HCT116 (cell line): ENCODE data around the gene LMX1A. TPM values are rescaled to one million over a fixed set of nuclear protein-coding genes. Genes with fewer than 3 reads are reported as not detected.

Experiments used
- ATAC-seq: fragments of 200-7000 bp; cut with Tn5 transposase; 2 replicates; pipeline ENCODE4 v1.9.1; 2020; ENCODE audit warnings: mild to moderate bottlenecking, moderate library complexity
- BruUV-seq: library from RNA; stranded (reverse); fragments of 400-500 nt; replicated peaks from 2 replicates; lab custom pipeline; 2021; lab: Mats Ljungman, UMichigan
- CTCF ChIA-PET: fragments of 300-600 bp; sonication (Branson Sonifier 250); formaldehyde crosslinking; loops from one replicate; lab custom pipeline; 2021; ENCODE audit warnings: antibody characterized with exemption; lab: Charles Lee
- POLR2A ChIA-PET: fragments of 300-600, 350-600 bp; sonication (Branson Sonifier 250); formaldehyde crosslinking; loops from one replicate; lab custom pipeline; 2021; ENCODE audit warnings: antibody characterized with exemption; lab: Charles Lee
- RAD21 ChIA-PET, 2 experiments: fragments of 300-600 bp; sonication (Branson Sonifier 250); formaldehyde crosslinking; loops; one replicate each; lab custom pipeline; 2023; ENCODE audit warnings: low total read pairs in 2 of 2; ENCODE audit not compliant: uncharacterized antibody in 2 of 2, unreplicated experiment in 2 of 2, low non-redundant PET in 1 of 2; lab: Charles Lee
- DNase-seq: peaks from one replicate; pipeline ENCODE4 v3.0.0-alpha.2; 2010; ENCODE audit warnings: low read depth, low spot score
- H2AFZ ChIP-seq: fragments of 200-600 bp; shearing (Covaris generic), sonication (generic); 2 replicates; pipeline ENCODE4 v1.6.1; 2017; ENCODE audit warnings: low read depth, mixed run types, mixed read lengths, antibody characterized with exemption, low read length; ENCODE audit not compliant: poor library complexity, severe bottlenecking
- H3K27ac ChIP-seq: 2 replicates; pipeline ENCODE4 v1.5.1; 2012; ENCODE audit warnings: low read depth, low read length
- H3K27me3 ChIP-seq: fragments of 200-600 bp; sonication (generic); 2 replicates; pipeline ENCODE4 v1.6.1; 2016; ENCODE audit warnings: mixed run types, low read length, mixed read lengths; ENCODE audit not compliant: insufficient read depth
- H3K36me3 ChIP-seq, 2 experiments: fragments of 200-500 bp in 1 of 2; fragments of 200-600 bp in 1 of 2; sonication (Bioruptor generic) in 1 of 2; sonication (generic) in 1 of 2; 2 replicates each; pipeline versions ENCODE4 v1.5.1 to v1.6.1; 2014 to 2016; ENCODE audit warnings: low read length in 2 of 2, inconsistent platforms in 1 of 2, mixed read lengths in 1 of 2, mixed run types in 1 of 2; ENCODE audit not compliant: insufficient read depth in 2 of 2, control insufficient read depth in 1 of 2
- H3K4me1 ChIP-seq, 2 experiments: fragments of 200-600 bp in 1 of 2; sonication (generic) in 1 of 2; 2 replicates each; pipeline versions ENCODE4 v1.5.1 to v1.6.1; 2012 to 2017; ENCODE audit warnings: low read length in 2 of 2, inconsistent platforms in 1 of 2, mild to moderate bottlenecking in 1 of 2, mixed read lengths in 1 of 2, mixed run types in 1 of 2, moderate library complexity in 1 of 2; ENCODE audit not compliant: insufficient read depth in 2 of 2, control insufficient read depth in 1 of 2
- H3K4me2 ChIP-seq: fragments of 200-600 bp; sonication (generic); 2 replicates; pipeline ENCODE4 v1.6.1; 2017; ENCODE audit warnings: mixed run types, low read length, mixed read lengths
- H3K4me3 ChIP-seq, 2 experiments: fragments of 200-600 bp in 1 of 2; sonication (generic) in 1 of 2; replicated peaks in 1 of 2; 2 replicates each; pipeline ENCODE4 v1.5.1; 2011 to 2016; ENCODE audit warnings: low read length in 2 of 2, control low read depth in 1 of 2, low read depth in 1 of 2, mild to moderate bottlenecking in 1 of 2, mixed read lengths in 1 of 2, mixed run types in 1 of 2
- H3K79me2 ChIP-seq: fragments of 200-600 bp; sonication (generic); 2 replicates; pipeline ENCODE4 v1.6.1; 2017; ENCODE audit warnings: mild to moderate bottlenecking, mixed run types, low read length, moderate library complexity, mixed read lengths; ENCODE audit not compliant: insufficient read depth
- H3K9ac ChIP-seq: fragments of 200-600 bp; sonication (generic); 2 replicates; pipeline ENCODE4 v1.6.1; 2016; ENCODE audit warnings: low read length, mixed read lengths
- H3K9me2 ChIP-seq: fragments of 200-600 bp; sonication (generic), shearing (Covaris generic); 2 replicates; pipeline ENCODE4 v1.6.1; 2017; ENCODE audit warnings: mixed run types, mild to moderate bottlenecking, moderate library complexity; ENCODE audit not compliant: insufficient read depth
- H3K9me3 ChIP-seq, 2 experiments: fragments of 200-500 bp in 1 of 2; fragments of 200-600 bp in 1 of 2; sonication (Bioruptor generic) in 1 of 2; sonication (generic) in 1 of 2; 2 replicates each; pipeline ENCODE4 v1.6.1; 2014 to 2017; ENCODE audit warnings: low read length in 2 of 2, mixed read lengths in 2 of 2, inconsistent platforms in 1 of 2, low read depth in 1 of 2, mild to moderate bottlenecking in 1 of 2, mixed run types in 1 of 2, moderate library complexity in 1 of 2; ENCODE audit not compliant: control insufficient read depth in 1 of 2, insufficient read depth in 1 of 2
- H4K20me1 ChIP-seq: fragments of 200-600 bp; sonication (generic), shearing (Covaris generic); 2 replicates; pipeline ENCODE4 v1.6.1; 2017; ENCODE audit warnings: mixed run types, mild to moderate bottlenecking, moderate library complexity; ENCODE audit not compliant: insufficient read depth
- CBX3 ChIP-seq: IDR thresholded peaks from 2 replicates; pipeline ENCODE4 v1.6.1; 2012; ENCODE audit warnings: low read depth
- CEBPB ChIP-seq: IDR thresholded peaks from 2 replicates; pipeline ENCODE4 v1.6.1; 2012; ENCODE audit warnings: low read depth
- EZH2 ChIP-seq: fragments of 200-600 bp; sonication (generic); IDR thresholded peaks from 2 replicates; pipeline ENCODE4 v1.6.1; 2017; ENCODE audit warnings: antibody characterized with exemption, mixed run types
- EZH2phosphoT487 ChIP-seq: fragments of 200-600 bp; IDR thresholded peaks from 2 replicates; pipeline ENCODE4 v1.6.1; 2018; ENCODE audit warnings: antibody characterized with exemption, borderline replicate concordance
- FOSL1 ChIP-seq: IDR thresholded peaks from 2 replicates; pipeline ENCODE4 v1.6.1; 2012; ENCODE audit warnings: low read depth
- JUND ChIP-seq: IDR thresholded peaks from 2 replicates; pipeline ENCODE4 v1.6.1; 2012
- POLR2A ChIP-seq: IDR thresholded peaks from 2 replicates; pipeline ENCODE4 v1.7.0; 2011; ENCODE audit warnings: borderline replicate concordance; ENCODE audit not compliant: insufficient read depth, insufficient read length; ENCODE audit errors: extremely low read depth
- POLR2AphosphoS5 ChIP-seq: IDR thresholded peaks from 2 replicates; pipeline ENCODE4 v1.6.1; 2011; ENCODE audit warnings: mild to moderate bottlenecking, low read depth, low read length, moderate library complexity
- RAD21 ChIP-seq: IDR thresholded peaks from 2 replicates; pipeline ENCODE4 v1.6.1; 2012; ENCODE audit warnings: low read depth, mild to moderate bottlenecking
- SIN3A ChIP-seq: IDR thresholded peaks from 2 replicates; pipeline ENCODE4 v1.6.1; 2012; ENCODE audit warnings: low read depth
- SP1 ChIP-seq: IDR thresholded peaks from 2 replicates; pipeline ENCODE4 v1.6.1; 2012; ENCODE audit warnings: low read depth
- SRF ChIP-seq: IDR thresholded peaks from 2 replicates; pipeline ENCODE4 v1.6.1; 2012; ENCODE audit warnings: low read depth
- TCF7L2 ChIP-seq: IDR thresholded peaks from 2 replicates; pipeline ENCODE4 v1.7.0; 2011; ENCODE audit warnings: borderline replicate concordance, inconsistent platforms; ENCODE audit not compliant: insufficient read depth, insufficient read length; ENCODE audit errors: extremely low read depth
- ZFX ChIP-seq: fragments of 450-650 bp; IDR thresholded peaks from 2 replicates; pipeline ENCODE4 v1.6.1; 2017
- intact Hi-C: fragments of 100-400 bp; cut with micrococcal nuclease; formaldehyde crosslinking; loops from 2 replicates; pipeline ENCODE4 v1.10.0; 2022
- total RNA-seq: library from RNA; stranded (reverse); gene quantifications from one replicate; pipeline ENCODE4 v1.2.1, GENCODE V29; 2021; ENCODE audit not compliant: unreplicated experiment
- TF ChIP-seq, protein P1 (sequence below): IDR thresholded peaks from 2 replicates; pipeline ENCODE4 v1.6.1; 2012
- TF ChIP-seq, protein P2 (sequence below): IDR thresholded peaks from 2 replicates; pipeline ENCODE4 v1.6.1; 2011; ENCODE audit warnings: mild to moderate bottlenecking, low read length, moderate library complexity; ENCODE audit not compliant: insufficient replicate concordance; ENCODE audit errors: extremely low read depth
- TF ChIP-seq, protein P3 (sequence below): IDR thresholded peaks from 2 replicates; pipeline ENCODE4 v1.6.1; 2012
- TF ChIP-seq, protein P4 (sequence below), 3 experiments: fragments of 200-600 bp in 1 of 3; sonication (generic) in 1 of 3; IDR thresholded peaks in 2 of 3; conservative IDR thresholded peaks in 1 of 3; 2 replicates each; pipeline ENCODE4 v1.5.1; 2012 to 2017; ENCODE audit warnings: low read depth in 2 of 3, low read length in 2 of 3, antibody characterized with exemption in 1 of 3, borderline replicate concordance in 1 of 3, control low read depth in 1 of 3, mild to moderate bottlenecking in 1 of 3, mixed read lengths in 1 of 3, mixed run types in 1 of 3, moderate library complexity in 1 of 3; ENCODE audit not compliant: insufficient read depth in 1 of 3

The LMX1A gene
- total RNA-seq, 1 experiment from 2014 or later, result not detected

DNA sequence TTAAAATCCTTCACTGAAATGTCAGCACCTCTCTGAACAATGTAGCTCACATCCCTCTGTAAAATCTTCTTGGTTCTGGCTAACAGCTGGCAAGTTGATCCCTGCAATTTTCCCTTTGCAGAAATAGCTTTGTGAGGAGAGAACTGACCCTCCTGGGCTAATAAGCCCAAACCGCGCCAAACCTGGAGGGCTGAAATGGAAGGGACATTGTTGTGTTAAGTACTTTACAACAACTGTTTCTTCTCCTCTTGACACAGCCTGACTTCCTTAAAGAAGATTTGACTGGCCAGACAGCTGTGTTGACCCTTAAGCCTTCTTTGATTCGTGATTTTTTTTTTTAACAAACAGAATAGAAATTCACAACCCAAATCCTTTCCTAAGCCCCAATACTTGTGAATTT is 5.7 kb downstream of the LMX1A start (continued):
- TF ChIP-seq, protein P1, sequence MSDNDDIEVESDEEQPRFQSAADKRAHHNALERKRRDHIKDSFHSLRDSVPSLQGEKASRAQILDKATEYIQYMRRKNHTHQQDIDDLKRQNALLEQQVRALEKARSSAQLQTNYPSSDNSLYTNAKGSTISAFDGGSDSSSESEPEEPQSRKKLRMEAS, result no peak
- TF ChIP-seq CBX3 (no peak), EZH2 (no peak), POLR2AphosphoS5 (no peak), CEBPB (no peak), SIN3A (no peak), FOSL1 (no peak), EZH2phosphoT487 (no peak), TCF7L2 (no peak)

DNA sequence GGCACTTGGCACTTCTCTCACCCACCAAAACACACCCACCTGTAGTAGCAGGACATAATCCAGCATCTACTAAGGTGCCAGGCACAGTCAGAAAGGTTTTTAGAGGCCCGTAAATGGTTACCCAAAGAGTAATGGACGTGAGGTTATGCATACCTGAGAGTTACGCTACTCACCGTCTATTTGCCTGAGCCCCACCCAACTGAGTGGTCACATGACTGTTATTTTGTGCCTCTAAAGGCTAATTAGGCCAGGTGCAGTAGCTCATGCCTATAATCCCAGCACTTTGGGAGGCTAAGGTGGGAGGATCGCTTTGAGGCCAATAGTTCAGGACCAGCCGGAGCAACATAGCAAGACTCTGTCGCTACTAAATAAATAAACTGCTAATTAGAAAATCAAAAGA is 11.0 kb downstream of the LMX1A start:
- POLR2A ChIA-PET, result no interaction called here

More for the DNA sequence above, 11.0 kb downstream of the LMX1A start:
- DNase-seq (no peak), ATAC-seq (no peak)
- CTCF ChIA-PET, result no interaction called here
- H3K27me3 ChIP-seq, result peaks cover 88% of the 10 kb centered on the region
- H3K4me2 ChIP-seq, result no peak overlapping the region
- intact Hi-C loops, result no loop called here
- RAD21 ChIA-PET, result no interaction called here
- no peaks in the 10 kb centered on the region for H3K79me2 ChIP-seq
- no TSS peak for BruUV-seq
- TF ChIP-seq, protein P2, sequence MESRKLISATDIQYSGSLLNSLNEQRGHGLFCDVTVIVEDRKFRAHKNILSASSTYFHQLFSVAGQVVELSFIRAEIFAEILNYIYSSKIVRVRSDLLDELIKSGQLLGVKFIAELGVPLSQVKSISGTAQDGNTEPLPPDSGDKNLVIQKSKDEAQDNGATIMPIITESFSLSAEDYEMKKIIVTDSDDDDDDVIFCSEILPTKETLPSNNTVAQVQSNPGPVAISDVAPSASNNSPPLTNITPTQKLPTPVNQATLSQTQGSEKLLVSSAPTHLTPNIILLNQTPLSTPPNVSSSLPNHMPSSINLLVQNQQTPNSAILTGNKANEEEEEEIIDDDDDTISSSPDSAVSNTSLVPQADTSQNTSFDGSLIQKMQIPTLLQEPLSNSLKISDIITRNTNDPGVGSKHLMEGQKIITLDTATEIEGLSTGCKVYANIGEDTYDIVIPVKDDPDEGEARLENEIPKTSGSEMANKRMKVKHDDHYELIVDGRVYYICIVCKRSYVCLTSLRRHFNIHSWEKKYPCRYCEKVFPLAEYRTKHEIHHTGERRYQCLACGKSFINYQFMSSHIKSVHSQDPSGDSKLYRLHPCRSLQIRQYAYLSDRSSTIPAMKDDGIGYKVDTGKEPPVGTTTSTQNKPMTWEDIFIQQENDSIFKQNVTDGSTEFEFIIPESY, result no peak
- TF ChIP-seq EZH2phosphoT487 (no peak), RAD21 (no peak), JUND (no peak), ZFX (no peak), SRF (no peak), POLR2A (no peak), FOSL1 (no peak), SP1 (no peak)
- TF ChIP-seq, protein P3, sequence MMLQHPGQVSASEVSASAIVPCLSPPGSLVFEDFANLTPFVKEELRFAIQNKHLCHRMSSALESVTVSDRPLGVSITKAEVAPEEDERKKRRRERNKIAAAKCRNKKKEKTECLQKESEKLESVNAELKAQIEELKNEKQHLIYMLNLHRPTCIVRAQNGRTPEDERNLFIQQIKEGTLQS, result no peak
- TF ChIP-seq, protein P4, sequence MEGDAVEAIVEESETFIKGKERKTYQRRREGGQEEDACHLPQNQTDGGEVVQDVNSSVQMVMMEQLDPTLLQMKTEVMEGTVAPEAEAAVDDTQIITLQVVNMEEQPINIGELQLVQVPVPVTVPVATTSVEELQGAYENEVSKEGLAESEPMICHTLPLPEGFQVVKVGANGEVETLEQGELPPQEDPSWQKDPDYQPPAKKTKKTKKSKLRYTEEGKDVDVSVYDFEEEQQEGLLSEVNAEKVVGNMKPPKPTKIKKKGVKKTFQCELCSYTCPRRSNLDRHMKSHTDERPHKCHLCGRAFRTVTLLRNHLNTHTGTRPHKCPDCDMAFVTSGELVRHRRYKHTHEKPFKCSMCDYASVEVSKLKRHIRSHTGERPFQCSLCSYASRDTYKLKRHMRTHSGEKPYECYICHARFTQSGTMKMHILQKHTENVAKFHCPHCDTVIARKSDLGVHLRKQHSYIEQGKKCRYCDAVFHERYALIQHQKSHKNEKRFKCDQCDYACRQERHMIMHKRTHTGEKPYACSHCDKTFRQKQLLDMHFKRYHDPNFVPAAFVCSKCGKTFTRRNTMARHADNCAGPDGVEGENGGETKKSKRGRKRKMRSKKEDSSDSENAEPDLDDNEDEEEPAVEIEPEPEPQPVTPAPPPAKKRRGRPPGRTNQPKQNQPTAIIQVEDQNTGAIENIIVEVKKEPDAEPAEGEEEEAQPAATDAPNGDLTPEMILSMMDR (IDR thresholded peaks at IDR 0.05 in 2 of 3, conservative IDR thresholded peaks at IDR 0.05 in 1 of 3; ENCODE audit: borderline replicate concordance in 1 of 3, insufficient read depth in 1 of 3, low read depth in 2 of 3, low read length in 2 of 3), result no peak
- TF ChIP-seq, protein P1, result no peak
- no peaks in the 10 kb centered on the region for H3K9me2 ChIP-seq
- no peaks in the 10 kb centered on the region for H4K20me1 ChIP-seq
- H3K9me3 ChIP-seq, result no peaks in the 10 kb centered on the region
- no peak overlapping the region for H3K4me3 ChIP-seq
- no peak overlapping the region for H3K27ac ChIP-seq
- H3K4me1 ChIP-seq, result no peaks in the 10 kb centered on the region
- H3K9ac ChIP-seq, result no peak overlapping the region
- H3K36me3 ChIP-seq, result no peaks in the 10 kb centered on the region
- no peak overlapping the region for H2AFZ ChIP-seq
